Activated T-cell treated with anti-CD3 and anti-CD28 coated beads, Interleukin-2, amount 50 U/mL, for 72 hours (primary cell): ENCODE measurements around the gene MAN2A2. TPM values are rescaled to one million over a fixed set of nuclear protein-coding genes. Genes with fewer than 3 reads are reported as not detected.
"Not testable (repeated sequence)": the region's sequence is repeated elsewhere in the genome, so short reads cannot be mapped to it uniquely, and the experiment has no call there.

Source experiments
- ATAC-seq, 2 donors: fragments of 150-1000 bp; cut with Tn5 transposase; replicated peaks in 1 of 2; 2 replicates each; pipeline ENCODE4 v1.10.0; 2021; ENCODE audit warnings: moderate library complexity in 2 of 2, mild to moderate bottlenecking in 1 of 2
- DNase-seq, 2 donors: peaks; one replicate each; pipeline ENCODE4 v3.0.0; 2021 to 2022; ENCODE audit warnings: mixed read lengths in 1 of 2
- H3K27ac Mint-ChIP-seq: one replicate; pipeline ENCODE4 v1.8.0; 2022; ENCODE audit warnings: mild to moderate bottlenecking, moderate library complexity, mixed read lengths
- H3K27me3 Mint-ChIP-seq: one replicate; pipeline ENCODE4 v1.8.0; 2022; ENCODE audit warnings: low read depth, mixed read lengths
- H3K36me3 Mint-ChIP-seq, 2 donors: one replicate each; pipeline ENCODE4 v1.8.0; 2022; ENCODE audit warnings: mixed read lengths in 2 of 2, mild to moderate bottlenecking in 1 of 2; ENCODE audit not compliant: insufficient read depth in 2 of 2
- H3K4me1 Mint-ChIP-seq: one replicate; pipeline ENCODE4 v1.8.0; 2022; ENCODE audit warnings: low read depth, mixed read lengths
- H3K4me3 Mint-ChIP-seq, 2 donors: one replicate each; pipeline ENCODE4 v1.8.0; 2022; ENCODE audit warnings: mild to moderate bottlenecking in 2 of 2, mixed read lengths in 2 of 2, moderate library complexity in 2 of 2
- H3K9me3 Mint-ChIP-seq, 2 donors: one replicate each; pipeline ENCODE4 v1.8.0; 2022; ENCODE audit warnings: mixed read lengths in 2 of 2
- total RNA-seq, 2 donors: library from RNA; stranded (reverse); gene quantifications; one replicate each; pipeline ENCODE4 v1.2.3, GENCODE V29; 2022

MAN2A2 gene
- total RNA-seq, 2 donors from 2014 or later = 159 to 190 TPM

- Mint-ChIP-seq H3K27me3 (no peaks in the 10 kb centered on the region), H3K9me3 (no peaks in the 10 kb centered on the region), H3K27ac (peak overlapping the region; percentile 100), H3K4me3 (peak overlapping the region; percentile 90 to 98), H3K36me3 (peaks cover 37 to 52% of the 10 kb centered on the region in 2 donors), H3K4me1 (peaks cover 70% of the 10 kb centered on the region)
- ATAC-seq (no peak), DNase-seq (no peak)
These were observed 29.0 kb upstream of the MAN2A2 start for GRCh38 chr15:90873998-90874605.

GRCh38 chr15:90874986-90875385, 28.1 kb upstream of the MAN2A2 start:
- H3K36me3 Mint-ChIP-seq = peaks cover 37 to 49% of the 10 kb centered on the region in 2 donors
- DNase-seq = not testable (repeated sequence)

DNA sequence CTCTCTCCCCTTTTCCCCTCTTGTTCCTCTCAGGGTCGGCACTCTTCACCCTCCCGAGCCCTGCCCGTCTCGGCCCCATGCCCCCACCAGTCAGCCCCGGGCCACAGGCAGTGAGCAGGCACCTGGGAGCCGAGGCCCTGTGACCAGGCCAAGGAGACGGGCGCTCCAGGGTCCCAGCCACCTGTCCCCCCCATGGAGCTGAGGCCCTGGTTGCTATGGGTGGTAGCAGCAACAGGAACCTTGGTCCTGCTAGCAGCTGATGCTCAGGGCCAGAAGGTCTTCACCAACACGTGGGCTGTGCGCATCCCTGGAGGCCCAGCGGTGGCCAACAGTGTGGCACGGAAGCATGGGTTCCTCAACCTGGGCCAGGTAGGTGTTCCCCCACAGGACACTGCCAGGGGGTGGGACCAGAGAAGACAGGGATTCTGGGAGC, 27.5 kb upstream of the MAN2A2 start:
- Mint-ChIP-seq H3K9me3 (no peaks in the 10 kb centered on the region), H3K27ac (peak overlapping the region; percentile 8), H3K27me3 (no peaks in the 10 kb centered on the region), H3K4me3 (peak overlapping the region; percentile 44 to 76), H3K36me3 (peaks cover 32 to 43% of the 10 kb centered on the region in 2 donors), H3K4me1 (peaks cover 66% of the 10 kb centered on the region)
- DNase-seq (no peak), ATAC-seq (no peak)

More at GRCh38 chr15:90874986-90875385, 28.1 kb upstream of the MAN2A2 start:
- not testable (repeated sequence) for H3K27me3 Mint-ChIP-seq, ATAC-seq, H3K9me3 Mint-ChIP-seq
- peaks cover 68% of the 10 kb centered on the region for H3K4me1 Mint-ChIP-seq
- H3K4me3 Mint-ChIP-seq = peak overlapping the region; percentile 76 to 98
- peak overlapping the region; percentile 93 for H3K27ac Mint-ChIP-seq

DNA sequence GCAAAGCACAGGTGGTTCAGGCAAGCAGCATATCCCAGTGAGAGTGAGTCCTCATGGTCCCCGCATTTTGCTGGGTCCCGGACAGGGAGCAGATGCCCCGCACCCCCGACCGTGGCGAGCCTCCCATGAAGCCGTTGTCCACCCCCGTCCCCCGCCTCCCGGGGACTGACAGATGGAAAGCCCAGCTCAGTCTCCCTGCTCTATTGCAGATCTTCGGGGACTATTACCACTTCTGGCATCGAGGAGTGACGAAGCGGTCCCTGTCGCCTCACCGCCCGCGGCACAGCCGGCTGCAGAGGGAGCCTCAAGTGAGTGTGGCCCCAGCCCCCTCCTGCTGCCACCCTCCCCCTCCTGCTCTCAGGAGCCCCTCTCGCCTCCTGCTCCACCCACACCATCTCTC, 27.1 kb upstream of the MAN2A2 start:
- ATAC-seq = no peak
- no peak for DNase-seq
- peak overlapping the region; percentile 91 for H3K27ac Mint-ChIP-seq
- no peaks in the 10 kb centered on the region for H3K9me3 Mint-ChIP-seq
- peaks cover 28 to 39% of the 10 kb centered on the region in 2 donors for H3K36me3 Mint-ChIP-seq
- H3K27me3 Mint-ChIP-seq = no peaks in the 10 kb centered on the region
- peaks cover 68% of the 10 kb centered on the region for H3K4me1 Mint-ChIP-seq
- peak overlapping the region; percentile 44 to 76 for H3K4me3 Mint-ChIP-seq

- no peak for DNase-seq
- peak overlapping the region; percentile 36 to 56 for H3K4me3 Mint-ChIP-seq
- peaks cover 71% of the 10 kb centered on the region for H3K4me1 Mint-ChIP-seq
- ATAC-seq = no peak
- peaks cover 28 to 41% of the 10 kb centered on the region in 2 donors for H3K36me3 Mint-ChIP-seq
- H3K27me3 Mint-ChIP-seq = no peaks in the 10 kb centered on the region
- H3K27ac Mint-ChIP-seq = peak overlapping the region; percentile 91
- H3K9me3 Mint-ChIP-seq = no peaks in the 10 kb centered on the region
These were observed 26.5 kb upstream of the MAN2A2 start for GRCh38 chr15:90876512-90877170.

DNA sequence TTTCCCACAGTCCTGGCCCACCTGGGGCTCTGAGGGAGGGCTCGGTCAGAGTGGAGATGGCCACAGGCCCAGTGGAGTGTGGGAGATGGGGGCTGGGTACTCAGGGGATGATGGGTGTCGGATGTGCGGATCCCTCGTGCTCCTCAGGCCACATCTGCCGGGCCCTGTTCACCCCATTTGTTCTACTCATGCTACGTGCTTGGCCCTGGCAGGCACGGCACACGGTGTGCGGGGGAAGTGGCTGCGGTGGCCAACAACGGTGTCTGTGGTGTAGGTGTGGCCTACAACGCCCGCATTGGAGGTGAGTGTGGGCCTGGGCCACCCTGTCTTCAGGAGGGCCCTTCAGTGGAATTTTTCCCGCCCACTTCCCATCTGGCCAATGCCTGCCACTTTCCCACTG, 25.8 kb upstream of the MAN2A2 start:
- H3K36me3 Mint-ChIP-seq = peaks cover 27 to 38% of the 10 kb centered on the region in 2 donors
- no peaks in the 10 kb centered on the region for H3K9me3 Mint-ChIP-seq
- no peaks in the 10 kb centered on the region for H3K27me3 Mint-ChIP-seq
- H3K4me3 Mint-ChIP-seq = peak overlapping the region; percentile 36 to 56
- H3K4me1 Mint-ChIP-seq = peaks cover 71% of the 10 kb centered on the region
- H3K27ac Mint-ChIP-seq = peak overlapping the region; percentile 91
- no peak for DNase-seq
- no peak for ATAC-seq

DNA sequence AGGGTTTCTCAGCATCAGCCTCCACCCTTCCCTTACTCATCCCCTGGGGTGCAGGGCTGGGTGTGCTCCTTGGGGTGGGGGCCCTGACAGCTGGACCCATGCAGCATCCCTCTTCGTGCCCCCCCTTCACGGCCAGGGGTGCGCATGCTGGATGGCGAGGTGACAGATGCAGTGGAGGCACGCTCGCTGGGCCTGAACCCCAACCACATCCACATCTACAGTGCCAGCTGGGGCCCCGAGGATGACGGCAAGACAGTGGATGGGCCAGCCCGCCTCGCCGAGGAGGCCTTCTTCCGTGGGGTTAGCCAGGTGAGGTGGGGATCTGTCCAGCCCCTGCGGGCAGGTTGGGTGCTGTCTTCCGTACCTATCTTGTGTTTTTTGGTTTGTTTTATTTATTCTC, 25.1 kb upstream of the MAN2A2 start:
- Mint-ChIP-seq H3K27me3 (no peaks in the 10 kb centered on the region), H3K27ac (peak overlapping the region; percentile 91), H3K4me1 (peaks cover 76% of the 10 kb centered on the region), H3K36me3 (peaks cover 20 to 34% of the 10 kb centered on the region in 2 donors), H3K9me3 (no peaks in the 10 kb centered on the region), H3K4me3 (no peak overlapping the region)
- ATAC-seq (no peak), DNase-seq (no peak)

DNA sequence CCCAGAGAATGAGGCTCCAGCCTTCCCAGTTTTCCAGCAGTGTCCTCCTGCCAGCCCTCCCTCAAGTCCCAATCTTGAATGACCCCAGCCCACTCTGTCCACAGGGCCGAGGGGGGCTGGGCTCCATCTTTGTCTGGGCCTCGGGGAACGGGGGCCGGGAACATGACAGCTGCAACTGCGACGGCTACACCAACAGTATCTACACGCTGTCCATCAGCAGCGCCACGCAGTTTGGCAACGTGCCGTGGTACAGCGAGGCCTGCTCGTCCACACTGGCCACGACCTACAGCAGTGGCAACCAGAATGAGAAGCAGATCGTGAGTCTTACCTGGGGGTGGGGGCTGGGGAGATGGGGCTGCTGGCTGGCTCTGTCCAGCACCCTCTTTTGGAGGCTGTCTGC, 24.4 kb upstream of the MAN2A2 start:
- Mint-ChIP-seq H3K27ac (no peak overlapping the region), H3K4me3 (no peak overlapping the region), H3K9me3 (no peaks in the 10 kb centered on the region), H3K4me1 (peaks cover 76% of the 10 kb centered on the region), H3K27me3 (no peaks in the 10 kb centered on the region), H3K36me3 (peaks cover 16 to 32% of the 10 kb centered on the region in 2 donors)
- ATAC-seq = no peak
- no peak for DNase-seq

GRCh38 chr15:90879730-90880366, 23.3 kb upstream of the MAN2A2 start:
- DNase-seq = no peak
- Mint-ChIP-seq H3K9me3 (no peaks in the 10 kb centered on the region), H3K36me3 (peaks cover 14 to 28% of the 10 kb centered on the region in 2 donors), H3K27me3 (no peaks in the 10 kb centered on the region), H3K4me3 (no peak overlapping the region), H3K4me1 (peaks cover 69% of the 10 kb centered on the region), H3K27ac (no peak overlapping the region)
- ATAC-seq = no peak

GRCh38 chr15:90880381-90881145, 22.5 kb upstream of the MAN2A2 start:
- Mint-ChIP-seq H3K36me3 (peaks cover 12 to 24% of the 10 kb centered on the region in 2 donors), H3K4me1 (peaks cover 70% of the 10 kb centered on the region), H3K9me3 (no peaks in the 10 kb centered on the region), H3K4me3 (no peak overlapping the region), H3K27me3 (no peaks in the 10 kb centered on the region), H3K27ac (no peak overlapping the region)
- no peak for ATAC-seq
- DNase-seq = no peak

- Mint-ChIP-seq H3K9me3 (no peaks in the 10 kb centered on the region), H3K36me3 (peaks cover 9 to 23% of the 10 kb centered on the region in 2 donors), H3K4me3 (no peak overlapping the region), H3K27me3 (no peaks in the 10 kb centered on the region), H3K27ac (no peak overlapping the region), H3K4me1 (peaks cover 75% of the 10 kb centered on the region)
- no peak for DNase-seq
- no peak for ATAC-seq
These were observed 21.7 kb upstream of the MAN2A2 start for GRCh38 chr15:90881181-90881977.

GRCh38 chr15:90881978-90882721, 21.0 kb upstream of the MAN2A2 start:
- H3K36me3 Mint-ChIP-seq = peaks cover 6 to 16% of the 10 kb centered on the region in 2 donors
- no peaks in the 10 kb centered on the region for H3K27me3 Mint-ChIP-seq
- ATAC-seq (no peak), DNase-seq (no peak)
- no peak overlapping the region for H3K4me3 Mint-ChIP-seq
- no peaks in the 10 kb centered on the region for H3K9me3 Mint-ChIP-seq
- H3K27ac Mint-ChIP-seq = no peak overlapping the region
- H3K4me1 Mint-ChIP-seq = peaks cover 69% of the 10 kb centered on the region
